Lower leg skin (tissue), 4 donors: ENCODE results near the gene MINDY4. TPM values are rescaled to one million over a fixed set of nuclear protein-coding genes. Genes with fewer than 3 reads are reported as not detected.

Source experiments
- DNase-seq, 2 donors: peaks; one replicate each; pipeline ENCODE4 v3.0.0-alpha.2; 2019; ENCODE audit warnings: low spot score in 2 of 2
- H3K4me3 ChIP-seq: fragments of 200-600 bp; sonication (generic); 2 replicates; pipeline ENCODE4 v1.5.1; 2017; ENCODE audit warnings: mild to moderate bottlenecking, low read depth; ENCODE audit not compliant: poor library complexity, severe bottlenecking
- POLR2A ChIP-seq, 2 donors: fragments of 450-650 bp; IDR thresholded peaks; one replicate each; pipeline ENCODE4 v1.6.1; 2016 to 2017; ENCODE audit warnings: antibody characterized with exemption in 2 of 2, mild to moderate bottlenecking in 1 of 2, moderate library complexity in 1 of 2
- WGBS, 2 donors: methylation state at CpG; one replicate each; pipeline ENCODE4 v1.1.5; 2018; 5-methylcytosine and 5-hydroxymethylcytosine counted together
- intact Hi-C: fragments of 100-400 bp; cut with DNase I; formaldehyde crosslinking; loops from one replicate; pipeline ENCODE4 v1.15.0; 2023; ENCODE audit warnings: low total_unique reads
- total RNA-seq, 4 donors: library from RNA; depleted of rRNA; stranded (reverse); fragments of >200 nt; gene quantifications; one replicate each; pipeline ENCODE4 v1.1.0, GENCODE V29; 2016
- TF ChIP-seq, protein P1 (sequence below), 3 donors: fragments of 450-650 bp; IDR thresholded peaks; one replicate each; pipeline ENCODE4 v1.5.1; 2016; ENCODE audit warnings: antibody characterized with exemption in 3 of 3, mild to moderate bottlenecking in 3 of 3, moderate library complexity in 2 of 3

The MINDY4 gene
- total RNA-seq, 4 donors from 2014 or later: 4.0 to 4.7 (median 4.4) TPM

DNA sequence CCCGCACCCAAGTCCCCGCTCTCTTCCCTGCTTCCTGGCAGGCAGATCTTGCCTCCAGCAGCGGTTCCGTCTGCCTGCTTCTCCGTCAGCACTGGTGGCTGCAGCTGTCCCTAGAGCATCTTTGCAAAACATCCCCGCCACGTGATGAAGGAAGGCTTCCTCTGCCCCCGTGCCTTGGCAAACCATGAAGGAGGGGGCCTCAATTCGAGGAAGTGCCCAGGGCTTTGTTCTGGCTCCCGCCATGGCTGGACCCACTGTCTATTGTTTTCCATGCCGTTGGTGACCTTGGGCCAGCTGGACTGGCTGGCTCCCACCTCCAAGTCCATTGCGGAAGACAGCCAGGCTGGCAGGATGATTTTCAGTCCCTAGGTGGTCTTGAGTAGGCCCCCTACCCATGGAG lies 127.2 kb downstream of the MINDY4 start:
- WGBS, 2 donors: 68 to 84% methylated on average over 12 of the region's 12 CpGs
- no peak overlapping the region for H3K4me3 ChIP-seq
- intact Hi-C loops: no loop called here
- DNase-seq: no peak
- TF ChIP-seq, protein P1, sequence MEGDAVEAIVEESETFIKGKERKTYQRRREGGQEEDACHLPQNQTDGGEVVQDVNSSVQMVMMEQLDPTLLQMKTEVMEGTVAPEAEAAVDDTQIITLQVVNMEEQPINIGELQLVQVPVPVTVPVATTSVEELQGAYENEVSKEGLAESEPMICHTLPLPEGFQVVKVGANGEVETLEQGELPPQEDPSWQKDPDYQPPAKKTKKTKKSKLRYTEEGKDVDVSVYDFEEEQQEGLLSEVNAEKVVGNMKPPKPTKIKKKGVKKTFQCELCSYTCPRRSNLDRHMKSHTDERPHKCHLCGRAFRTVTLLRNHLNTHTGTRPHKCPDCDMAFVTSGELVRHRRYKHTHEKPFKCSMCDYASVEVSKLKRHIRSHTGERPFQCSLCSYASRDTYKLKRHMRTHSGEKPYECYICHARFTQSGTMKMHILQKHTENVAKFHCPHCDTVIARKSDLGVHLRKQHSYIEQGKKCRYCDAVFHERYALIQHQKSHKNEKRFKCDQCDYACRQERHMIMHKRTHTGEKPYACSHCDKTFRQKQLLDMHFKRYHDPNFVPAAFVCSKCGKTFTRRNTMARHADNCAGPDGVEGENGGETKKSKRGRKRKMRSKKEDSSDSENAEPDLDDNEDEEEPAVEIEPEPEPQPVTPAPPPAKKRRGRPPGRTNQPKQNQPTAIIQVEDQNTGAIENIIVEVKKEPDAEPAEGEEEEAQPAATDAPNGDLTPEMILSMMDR (IDR thresholded peaks at IDR 0.05): no peak
- TF ChIP-seq POLR2A (IDR thresholded peaks at IDR 0.05): no peak

- H3K4me3 ChIP-seq: no peak overlapping the region
- intact Hi-C loops: no loop called here
- TF ChIP-seq, protein P1 (IDR thresholded peaks at IDR 0.05): no peak
- no peak for DNase-seq
- 95 to 96% methylated on average over 7 of the region's 7 CpGs for WGBS, 2 donors
Observed at GRCh38 chr7:30899066-30899465, 127.8 kb downstream of the MINDY4 start.

- no peak for DNase-seq
- no peak overlapping the region for H3K4me3 ChIP-seq
- no peak for TF ChIP-seq POLR2A (IDR thresholded peaks at IDR 0.05)
- intact Hi-C loops: no loop called here
- 60 to 61% methylated on average over 6 of the region's 6 CpGs for WGBS, 2 donors
Observed at GRCh38 chr7:30899630-30900029, 128.4 kb downstream of the MINDY4 start.

DNA sequence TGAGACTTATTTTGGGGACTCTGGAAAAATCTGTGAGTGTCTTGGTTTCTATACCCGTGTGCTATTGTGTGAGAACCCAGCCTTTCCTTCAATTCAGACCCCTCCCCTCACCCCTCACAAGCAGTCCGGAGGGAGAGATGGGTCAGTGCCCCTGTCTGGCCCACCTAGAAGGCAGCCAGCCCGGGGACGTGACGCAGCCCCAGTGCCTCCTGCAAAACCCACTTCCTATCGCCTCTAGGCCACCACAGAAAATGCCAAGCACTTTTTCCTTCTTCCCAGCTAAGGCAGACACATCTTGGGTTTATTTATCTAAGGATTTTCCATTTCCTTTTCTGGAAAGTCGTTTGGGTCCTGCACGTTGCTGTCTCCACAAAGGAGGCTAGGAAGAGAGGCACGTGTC lies 128.8 kb downstream of the MINDY4 start:
- 70 to 77% methylated on average over 9 of the region's 9 CpGs for WGBS, 2 donors
- TF ChIP-seq, protein P1 (IDR thresholded peaks at IDR 0.05): no peak
- no peak for TF ChIP-seq POLR2A (IDR thresholded peaks at IDR 0.05)
- no peak overlapping the region for H3K4me3 ChIP-seq
- intact Hi-C loops: no loop called here
- DNase-seq: no peak

GRCh38 chr7:30900803-30901362 lies 129.7 kb downstream of the MINDY4 start:
- intact Hi-C loops: no loop called here
- no peak for DNase-seq
- TF ChIP-seq, protein P1 (IDR thresholded peaks at IDR 0.05): no peak
- TF ChIP-seq POLR2A (IDR thresholded peaks at IDR 0.05): no peak
- H3K4me3 ChIP-seq: no peak overlapping the region
- 76 to 88% methylated on average over 11 of the region's 11 CpGs for WGBS, 2 donors

DNA sequence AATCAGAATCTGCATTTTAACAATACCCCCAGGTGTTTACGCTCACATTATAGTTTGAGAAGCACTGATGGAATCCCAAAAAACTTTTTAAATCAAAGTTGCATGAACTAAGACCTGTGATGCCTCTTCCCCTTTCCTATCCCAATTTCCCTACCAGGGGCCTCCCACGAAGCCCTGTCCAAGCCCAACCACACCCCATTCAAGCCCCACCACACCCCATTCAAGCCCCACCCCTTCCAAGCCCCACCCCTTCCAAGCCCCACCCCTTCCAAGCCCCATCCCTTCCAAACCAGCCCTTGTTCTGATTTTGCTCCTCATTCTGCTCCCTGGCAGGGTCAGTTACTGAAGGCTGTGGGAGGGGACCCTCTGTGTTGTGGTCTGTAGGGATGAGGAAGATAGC lies 130.6 kb downstream of the MINDY4 start:
- intact Hi-C loops: no loop called here
- TF ChIP-seq, protein P1 (IDR thresholded peaks at IDR 0.05): no peak
- no peak for TF ChIP-seq POLR2A (IDR thresholded peaks at IDR 0.05)
- DNase-seq: no peak
- 66 to 83% methylated on average over 2 of the region's 2 CpGs for WGBS, 2 donors
- H3K4me3 ChIP-seq: no peak overlapping the region
